ENCODE results near the gene SLIT1.

- TF ChIP-seq POLR2A (IDR thresholded peaks at IDR 0.05) = no peak
- TF ChIP-seq CTCF (IDR thresholded peaks at IDR 0.05) = no peak
Observed at GRCh38 chr10:97059006-97059871, 126.5 kb downstream of the SLIT1 start.
